ENCODE results near the gene RPL12.

DNA sequence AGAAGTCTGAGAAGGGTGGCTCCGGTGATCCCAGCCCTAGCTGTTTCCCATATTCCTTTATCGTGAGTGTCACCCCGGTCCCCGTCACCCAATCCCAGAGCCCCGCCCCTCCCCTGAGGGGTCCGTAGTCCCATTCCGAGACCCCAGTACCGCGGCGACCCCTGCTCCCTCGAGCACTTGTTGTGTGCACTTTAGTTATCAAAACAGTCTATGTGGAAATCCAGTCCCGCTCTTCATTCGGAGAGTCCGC is 327 bp upstream of the RPL12 start:
- TF ChIP-seq EZH2 (IDR thresholded peaks at IDR 0.05; ENCODE audit: insufficient read depth, poor library complexity, severe bottlenecking), result no peak
- TF ChIP-seq EZH2phosphoT487 (IDR thresholded peaks at IDR 0.05; ENCODE audit: insufficient read depth, low read depth), result no peak

All from GM23248 (cell line).